Thyroid gland (tissue), 4 donors: ENCODE results near the gene ATP6V0A1.
"Not testable (repeated sequence)": the region's sequence is repeated elsewhere in the genome, so short reads cannot be mapped to it uniquely, and the experiment has no call there.

Experiments used
- POLR2A ChIP-seq, 2 donors: fragments of 450-650 bp; IDR thresholded peaks; one replicate each; pipeline ENCODE4 v1.6.1; 2017; ENCODE audit warnings: antibody characterized with exemption in 2 of 2, mild to moderate bottlenecking in 2 of 2, moderate library complexity in 1 of 2
- TF ChIP-seq, protein P1 (sequence below), 6 experiments: fragments of 200-600 bp in 3 of 6; fragments of 450-650 bp in 3 of 6; sonication (generic) in 3 of 6; IDR thresholded peaks; one replicate each; pipeline ENCODE4 v1.5.1; 2016 to 2019; ENCODE audit warnings: antibody characterized with exemption in 6 of 6, mild to moderate bottlenecking in 2 of 6, inconsistent platforms in 1 of 6, moderate library complexity in 1 of 6

DNA sequence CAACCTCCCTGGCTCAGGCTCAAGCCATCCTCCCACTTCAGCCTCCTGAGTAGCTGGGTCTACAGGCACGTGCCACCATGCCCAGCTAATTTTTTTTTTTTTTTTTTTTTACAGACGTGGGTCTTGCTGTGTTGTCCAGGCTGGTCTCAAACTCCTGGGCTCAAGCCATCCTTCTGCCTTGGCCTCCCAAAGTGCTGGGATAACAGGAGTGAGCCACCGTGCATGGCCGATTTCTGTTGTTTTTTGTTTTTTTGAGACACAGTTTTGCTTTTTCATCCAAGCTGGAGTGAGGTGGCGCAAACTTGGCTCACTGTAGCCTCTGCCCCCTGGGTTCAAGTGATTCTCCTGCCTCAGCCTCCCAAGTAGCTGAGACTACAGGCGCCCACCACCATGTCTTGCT, 3.7 kb upstream of the ATP6V0A1 start:
- TF ChIP-seq, protein P1, sequence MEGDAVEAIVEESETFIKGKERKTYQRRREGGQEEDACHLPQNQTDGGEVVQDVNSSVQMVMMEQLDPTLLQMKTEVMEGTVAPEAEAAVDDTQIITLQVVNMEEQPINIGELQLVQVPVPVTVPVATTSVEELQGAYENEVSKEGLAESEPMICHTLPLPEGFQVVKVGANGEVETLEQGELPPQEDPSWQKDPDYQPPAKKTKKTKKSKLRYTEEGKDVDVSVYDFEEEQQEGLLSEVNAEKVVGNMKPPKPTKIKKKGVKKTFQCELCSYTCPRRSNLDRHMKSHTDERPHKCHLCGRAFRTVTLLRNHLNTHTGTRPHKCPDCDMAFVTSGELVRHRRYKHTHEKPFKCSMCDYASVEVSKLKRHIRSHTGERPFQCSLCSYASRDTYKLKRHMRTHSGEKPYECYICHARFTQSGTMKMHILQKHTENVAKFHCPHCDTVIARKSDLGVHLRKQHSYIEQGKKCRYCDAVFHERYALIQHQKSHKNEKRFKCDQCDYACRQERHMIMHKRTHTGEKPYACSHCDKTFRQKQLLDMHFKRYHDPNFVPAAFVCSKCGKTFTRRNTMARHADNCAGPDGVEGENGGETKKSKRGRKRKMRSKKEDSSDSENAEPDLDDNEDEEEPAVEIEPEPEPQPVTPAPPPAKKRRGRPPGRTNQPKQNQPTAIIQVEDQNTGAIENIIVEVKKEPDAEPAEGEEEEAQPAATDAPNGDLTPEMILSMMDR (IDR thresholded peaks at IDR 0.05): not testable (repeated sequence)
- not testable (repeated sequence) for TF ChIP-seq POLR2A (IDR thresholded peaks at IDR 0.05)
